Loucy (cell line): Measurements from ENCODE around the gene VPS35L.

Experiments
- H2AFZ ChIP-seq: fragments of 200-600 bp; sonication (generic); 2 replicates; pipeline ENCODE4 v1.6.0; 2016; ENCODE audit warnings: antibody characterized with exemption, mild to moderate bottlenecking, low read length, moderate library complexity
- H3F3A ChIP-seq: fragments of 200-600 bp; 2 replicates; pipeline ENCODE4 v1.6.0; 2016; ENCODE audit warnings: antibody characterized with exemption, low read depth, mild to moderate bottlenecking
- H3K27me3 ChIP-seq: fragments of 200-600 bp; sonication (generic); 2 replicates; pipeline ENCODE4 v1.6.1; 2014; ENCODE audit warnings: low read length, mild to moderate bottlenecking; ENCODE audit not compliant: insufficient read depth, poor library complexity, severe bottlenecking
- H3K36me3 ChIP-seq: fragments of 200-600 bp; sonication (generic); 2 replicates; pipeline ENCODE4 v1.6.1; 2016; ENCODE audit warnings: low read length; ENCODE audit not compliant: insufficient read depth
- H3K4me1 ChIP-seq: fragments of 200-600 bp; sonication (generic); 2 replicates; pipeline ENCODE4 v1.5.1; 2014; ENCODE audit warnings: low read length, mild to moderate bottlenecking; ENCODE audit not compliant: insufficient read depth, poor library complexity, severe bottlenecking
- H3K4me2 ChIP-seq: fragments of 200-600 bp; sonication (generic); 2 replicates; pipeline ENCODE4 v1.6.0; 2014; ENCODE audit warnings: antibody characterized with exemption, low read length, low read depth, mild to moderate bottlenecking; ENCODE audit not compliant: poor library complexity, severe bottlenecking
- H3K4me3 ChIP-seq: fragments of 200-600 bp; sonication (generic); 2 replicates; pipeline ENCODE4 v1.5.1; 2014; ENCODE audit warnings: low read length, mild to moderate bottlenecking, mixed read lengths; ENCODE audit not compliant: poor library complexity, severe bottlenecking
- H3K79me2 ChIP-seq: fragments of 200-600 bp; sonication (generic); 2 replicates; pipeline ENCODE4 v1.6.1; 2014; ENCODE audit warnings: low read length; ENCODE audit not compliant: insufficient read depth
- H3K9ac ChIP-seq: fragments of 200-600 bp; sonication (generic); 2 replicates; pipeline ENCODE4 v1.6.0; 2014; ENCODE audit warnings: mild to moderate bottlenecking, low read depth, low read length, moderate library complexity; ENCODE audit not compliant: poor library complexity, severe bottlenecking
- H3K9me2 ChIP-seq: fragments of 200-600 bp; sonication (generic); replicated peaks from 2 replicates; pipeline ENCODE4 v1.6.1; 2016; ENCODE audit warnings: low read depth, low read length, mixed read lengths
- H3K9me3 ChIP-seq: fragments of 200-600 bp; sonication (generic); 2 replicates; pipeline ENCODE4 v1.6.1; 2014; ENCODE audit warnings: mild to moderate bottlenecking, antibody characterized with exemption, low read length, low read depth; ENCODE audit not compliant: insufficient read depth
- H4K20me1 ChIP-seq: fragments of 200-600 bp; sonication (generic); 2 replicates; pipeline ENCODE4 v1.6.0; 2014; ENCODE audit warnings: antibody characterized with exemption, low read length, mild to moderate bottlenecking; ENCODE audit not compliant: insufficient read depth, poor library complexity, severe bottlenecking
- EZH2phosphoT487 ChIP-seq: fragments of 200-600 bp; IDR thresholded peaks from 2 replicates; pipeline ENCODE4 v1.6.1; 2018; ENCODE audit warnings: antibody characterized with exemption, mild to moderate bottlenecking, moderate library complexity, borderline replicate concordance
- TF ChIP-seq, protein P1 (sequence below): fragments of 200-600 bp; sonication (generic); conservative IDR thresholded peaks from 2 replicates; pipeline ENCODE4 v1.5.1; 2014; ENCODE audit warnings: mild to moderate bottlenecking, antibody characterized with exemption, low read length

Gene VPS35L

DNA sequence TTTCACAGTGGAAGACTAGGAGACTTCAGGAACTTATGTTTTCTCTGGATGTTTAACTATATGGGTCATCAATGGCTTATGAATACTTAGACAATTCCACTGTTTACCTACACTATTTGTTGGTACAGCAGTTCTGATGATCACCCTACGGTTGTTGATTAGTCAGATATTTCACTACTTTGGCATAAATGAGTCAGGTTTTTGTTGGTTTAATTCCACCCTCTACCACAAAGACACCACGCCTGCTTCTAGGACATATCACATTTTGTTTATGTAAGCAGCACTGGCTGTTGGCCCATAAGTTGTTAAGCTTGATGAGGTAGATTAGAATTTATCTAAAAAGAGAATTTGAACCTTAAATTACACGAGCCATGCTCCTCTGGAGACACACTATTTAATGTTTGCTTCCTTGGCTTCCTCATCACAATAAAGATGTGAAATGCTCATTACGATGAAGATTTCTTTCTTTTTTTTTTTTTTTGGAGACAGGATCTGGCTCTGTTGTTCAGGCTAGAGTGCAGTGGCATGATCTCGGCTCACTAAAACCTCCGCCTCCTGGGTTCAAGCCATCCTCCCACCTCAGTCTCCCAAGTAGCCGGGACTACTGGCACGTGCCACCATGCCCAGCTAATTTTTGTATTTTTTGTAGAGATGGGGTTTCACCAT, 37.9 kb upstream of the VPS35L start:
- H3K9me2 ChIP-seq, result no peaks in the 10 kb centered on the region
- H3K9me3 ChIP-seq, result no peaks in the 10 kb centered on the region
- H3K4me1 ChIP-seq, result peaks cover 64% of the 10 kb centered on the region
- H3K27me3 ChIP-seq, result no peaks in the 10 kb centered on the region
- H3K9ac ChIP-seq, result peak overlapping the region; percentile 11
- no peak overlapping the region for H2AFZ ChIP-seq
- TF ChIP-seq EZH2phosphoT487, result no peak
- TF ChIP-seq, protein P1, sequence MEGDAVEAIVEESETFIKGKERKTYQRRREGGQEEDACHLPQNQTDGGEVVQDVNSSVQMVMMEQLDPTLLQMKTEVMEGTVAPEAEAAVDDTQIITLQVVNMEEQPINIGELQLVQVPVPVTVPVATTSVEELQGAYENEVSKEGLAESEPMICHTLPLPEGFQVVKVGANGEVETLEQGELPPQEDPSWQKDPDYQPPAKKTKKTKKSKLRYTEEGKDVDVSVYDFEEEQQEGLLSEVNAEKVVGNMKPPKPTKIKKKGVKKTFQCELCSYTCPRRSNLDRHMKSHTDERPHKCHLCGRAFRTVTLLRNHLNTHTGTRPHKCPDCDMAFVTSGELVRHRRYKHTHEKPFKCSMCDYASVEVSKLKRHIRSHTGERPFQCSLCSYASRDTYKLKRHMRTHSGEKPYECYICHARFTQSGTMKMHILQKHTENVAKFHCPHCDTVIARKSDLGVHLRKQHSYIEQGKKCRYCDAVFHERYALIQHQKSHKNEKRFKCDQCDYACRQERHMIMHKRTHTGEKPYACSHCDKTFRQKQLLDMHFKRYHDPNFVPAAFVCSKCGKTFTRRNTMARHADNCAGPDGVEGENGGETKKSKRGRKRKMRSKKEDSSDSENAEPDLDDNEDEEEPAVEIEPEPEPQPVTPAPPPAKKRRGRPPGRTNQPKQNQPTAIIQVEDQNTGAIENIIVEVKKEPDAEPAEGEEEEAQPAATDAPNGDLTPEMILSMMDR, result no peak
- H3F3A ChIP-seq, result no peaks in the 10 kb centered on the region
- H3K4me3 ChIP-seq, result peak overlapping the region; percentile 45
- peaks cover 12% of the 10 kb centered on the region; the same call in 1 of the 2 replicates for H3K36me3 ChIP-seq
- H3K4me2 ChIP-seq, result peak overlapping the region; percentile 81
- H3K79me2 ChIP-seq, result peaks cover 73% of the 10 kb centered on the region
- peaks cover 43% of the 10 kb centered on the region for H4K20me1 ChIP-seq

- no peaks in the 10 kb centered on the region for H3K9me2 ChIP-seq
- peaks cover 4% of the 10 kb centered on the region; the same call in 1 of the 2 replicates for H3K36me3 ChIP-seq
- TF ChIP-seq, protein P1, result no peak
- TF ChIP-seq EZH2phosphoT487, result no peak
- H3K27me3 ChIP-seq, result no peaks in the 10 kb centered on the region
- no peaks in the 10 kb centered on the region for H3F3A ChIP-seq
- peaks cover 66% of the 10 kb centered on the region for H3K79me2 ChIP-seq
- no peaks in the 10 kb centered on the region for H3K9me3 ChIP-seq
- peak overlapping the region; percentile 26 for H3K9ac ChIP-seq
- peak overlapping the region; percentile 42 for H3K4me3 ChIP-seq
- peaks cover 64% of the 10 kb centered on the region for H3K4me1 ChIP-seq
- H2AFZ ChIP-seq, result no peak overlapping the region
- peaks cover 43% of the 10 kb centered on the region for H4K20me1 ChIP-seq
- H3K4me2 ChIP-seq, result peak overlapping the region; percentile 81
Measured at GRCh38 chr16:19518388-19518787, 37.1 kb upstream of the VPS35L start.

DNA sequence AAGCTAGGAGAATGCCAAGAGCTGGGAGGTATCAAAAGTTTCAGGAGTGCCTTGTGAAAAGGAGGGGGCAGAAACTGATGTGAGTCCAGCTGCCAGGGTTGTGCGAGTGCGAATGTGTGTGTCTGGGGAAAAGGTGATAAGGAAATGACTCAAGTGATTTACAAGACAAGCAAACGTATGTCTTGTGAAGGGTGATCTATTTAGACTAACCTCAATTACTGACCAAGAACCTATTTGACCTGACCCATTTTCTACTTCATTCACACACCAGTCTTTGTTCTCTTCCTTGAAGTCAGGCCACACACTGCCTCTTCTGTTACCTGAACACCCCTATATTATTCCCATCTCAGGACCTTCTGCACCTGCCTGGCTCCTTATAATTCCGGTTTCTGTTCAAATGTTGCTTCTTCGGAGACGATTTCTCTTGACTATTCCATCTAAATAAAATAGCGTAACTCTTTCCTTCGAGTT, 34.6 kb upstream of the VPS35L start:
- peaks cover 58% of the 10 kb centered on the region for H3K4me1 ChIP-seq
- peak overlapping the region; percentile 81 for H3K4me2 ChIP-seq
- H3K9ac ChIP-seq, result peak overlapping the region; percentile 91
- H3K9me3 ChIP-seq, result no peaks in the 10 kb centered on the region
- no peaks in the 10 kb centered on the region for H3F3A ChIP-seq
- H4K20me1 ChIP-seq, result peaks cover 35% of the 10 kb centered on the region
- H3K36me3 ChIP-seq, result peaks cover 4% of the 10 kb centered on the region; the same call in 1 of the 2 replicates
- H2AFZ ChIP-seq, result peak overlapping the region; percentile 60
- peak overlapping the region; percentile 96 for H3K4me3 ChIP-seq
- TF ChIP-seq EZH2phosphoT487, result no peak
- TF ChIP-seq, protein P1, result no peak
- peaks cover 78% of the 10 kb centered on the region for H3K79me2 ChIP-seq
- peaks cover 7% of the 10 kb centered on the region for H3K27me3 ChIP-seq
- H3K9me2 ChIP-seq, result no peaks in the 10 kb centered on the region
